Measurements from ENCODE around the gene NEU1.
A peak's percentile ranks its signal among the peaks of the same experiment; 100 is the strongest.
"Not testable (repeated sequence)": the region's sequence is repeated elsewhere in the genome, so short reads cannot be mapped to it uniquely, and the experiment has no call there.

Gene NEU1

DNA sequence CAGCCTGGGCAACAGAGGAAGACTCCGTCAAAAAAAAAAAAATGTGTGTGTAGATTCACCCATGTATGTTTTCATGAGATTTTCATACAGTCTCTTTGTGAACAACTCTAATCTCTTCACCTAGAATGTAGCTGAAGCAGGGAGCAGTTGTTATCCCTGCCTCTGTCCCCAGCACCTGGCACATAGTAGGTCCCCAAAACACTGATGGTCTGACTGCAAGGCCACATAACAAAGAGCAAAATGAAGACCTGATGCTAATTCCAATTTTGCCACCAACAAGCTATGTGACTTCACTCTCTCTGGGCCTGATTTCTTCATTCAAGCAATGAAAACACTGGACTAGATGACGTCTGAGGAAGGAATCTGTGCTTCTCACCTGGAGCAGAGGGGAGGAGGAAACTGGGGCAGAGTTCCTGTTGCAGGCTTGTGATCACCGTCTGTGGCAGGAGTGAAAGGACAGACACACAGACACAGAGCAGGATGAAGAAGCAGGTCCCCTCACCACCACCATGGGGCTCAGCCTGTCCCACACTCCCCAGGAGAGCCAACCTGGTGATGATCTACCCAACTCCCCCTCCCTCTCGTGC is 11.6 kb upstream of the NEU1 start:
- DNase-seq (ENCODE audit: low spot score in 2 of 2): no peak
- no peak overlapping the region for H3K27ac Mint-ChIP-seq

DNA sequence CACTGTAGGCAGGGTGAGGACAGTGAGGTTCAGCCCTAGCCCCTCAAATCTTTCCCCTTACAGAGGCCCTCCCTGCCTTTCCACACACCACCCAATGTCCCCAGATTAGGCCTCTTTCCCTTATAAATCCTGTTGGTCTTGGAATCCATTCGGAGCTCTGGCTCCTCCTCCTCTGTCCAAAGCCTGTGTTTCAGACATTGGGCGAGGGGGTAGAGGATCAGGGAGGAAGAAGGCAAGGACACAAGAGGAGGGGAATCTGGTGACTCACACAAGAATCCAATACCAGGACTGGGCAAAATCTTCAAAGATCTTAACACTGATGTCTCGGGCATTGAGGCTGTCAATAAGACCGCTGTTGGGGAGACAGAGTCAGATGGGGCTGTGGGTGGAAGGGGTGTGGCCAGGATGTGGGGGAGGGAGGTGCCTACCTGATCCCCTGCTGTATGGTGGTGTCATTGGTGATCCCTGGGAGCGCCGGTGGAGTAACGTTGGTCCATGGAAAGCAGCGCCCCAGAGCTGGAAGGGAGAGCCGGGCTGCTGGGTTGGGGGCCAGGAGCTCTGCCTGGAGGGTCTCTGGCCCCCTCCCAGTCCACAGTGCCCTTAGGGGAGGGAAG is 8.5 kb upstream of the NEU1 start:
- Mint-ChIP-seq H3K4me3 (no peak overlapping the region), H3K4me1 (peaks cover 2% of the 10 kb centered on the region), H3K9me3 (no peaks in the 10 kb centered on the region), H3K36me3 (no peaks in the 10 kb centered on the region), H3K27ac (no peak overlapping the region), H3K27me3 (peaks cover 5% of the 10 kb centered on the region)
- no peak for ATAC-seq (ENCODE audit: low read depth)
- no peak for DNase-seq (ENCODE audit: low spot score in 2 of 2)

More for the DNA sequence above, 11.6 kb upstream of the NEU1 start:
- Mint-ChIP-seq H3K4me3 (no peak overlapping the region), H3K36me3 (no peaks in the 10 kb centered on the region), H3K27me3 (peaks cover 4% of the 10 kb centered on the region), H3K4me1 (peaks cover 2% of the 10 kb centered on the region), H3K9me3 (no peaks in the 10 kb centered on the region)
- no peak for ATAC-seq (ENCODE audit: low read depth)

- Mint-ChIP-seq H3K4me1 (peaks cover 2% of the 10 kb centered on the region), H3K9me3 (no peaks in the 10 kb centered on the region), H3K36me3 (no peaks in the 10 kb centered on the region), H3K4me3 (no peak overlapping the region), H3K27ac (no peak overlapping the region), H3K27me3 (peaks cover 5% of the 10 kb centered on the region)
- ATAC-seq (ENCODE audit: low read depth) (peak; percentile 37), DNase-seq (ENCODE audit: low spot score in 2 of 2) (no peak)
Measured at GRCh38 chr6:31870385-31870921, 7.8 kb upstream of the NEU1 start.

- ATAC-seq (ENCODE audit: low read depth): no peak
- Mint-ChIP-seq H3K36me3 (no peaks in the 10 kb centered on the region), H3K9me3 (no peaks in the 10 kb centered on the region), H3K27ac (no peak overlapping the region), H3K4me1 (peaks cover 2% of the 10 kb centered on the region), H3K4me3 (no peak overlapping the region), H3K27me3 (peaks cover 5% of the 10 kb centered on the region)
- no peak for DNase-seq (ENCODE audit: low spot score in 2 of 2)
Measured at GRCh38 chr6:31869343-31869742, 6.7 kb upstream of the NEU1 start.

GRCh38 chr6:31868658-31868971 is 6.0 kb upstream of the NEU1 start:
- H3K27me3 Mint-ChIP-seq; H3K9me3 Mint-ChIP-seq; H3K36me3 Mint-ChIP-seq; DNase-seq (ENCODE audit: low spot score in 2 of 2); ATAC-seq (ENCODE audit: low read depth); H3K4me1 Mint-ChIP-seq; H3K27ac Mint-ChIP-seq; H3K4me3 Mint-ChIP-seq: not testable (repeated sequence)

- Mint-ChIP-seq H3K27ac (no peak overlapping the region), H3K4me1 (peaks cover 14% of the 10 kb centered on the region), H3K9me3 (no peaks in the 10 kb centered on the region), H3K27me3 (peaks cover 3% of the 10 kb centered on the region), H3K36me3 (no peaks in the 10 kb centered on the region), H3K4me3 (no peak overlapping the region)
- ATAC-seq (ENCODE audit: low read depth): no peak
- DNase-seq (ENCODE audit: low spot score in 2 of 2): no peak
Measured at GRCh38 chr6:31865205-31866118, 2.8 kb upstream of the NEU1 start.

- Mint-ChIP-seq H3K4me3 (no peak overlapping the region), H3K27me3 (peaks cover 2% of the 10 kb centered on the region), H3K4me1 (peaks cover 12% of the 10 kb centered on the region), H3K36me3 (peaks cover 4% of the 10 kb centered on the region), H3K9me3 (no peaks in the 10 kb centered on the region), H3K27ac (no peak overlapping the region)
- DNase-seq (ENCODE audit: low spot score in 2 of 2) (no peak), ATAC-seq (ENCODE audit: low read depth) (no peak)
Measured at GRCh38 chr6:31864818-31865204, 2.2 kb upstream of the NEU1 start.

GRCh38 chr6:31864123-31864562 is 1.5 kb upstream of the NEU1 start:
- H3K9me3 Mint-ChIP-seq; H3K36me3 Mint-ChIP-seq; ATAC-seq (ENCODE audit: low read depth); DNase-seq (ENCODE audit: low spot score in 2 of 2); H3K27me3 Mint-ChIP-seq: not testable (repeated sequence)
- peak overlapping the region; percentile 62 for H3K27ac Mint-ChIP-seq
- peak overlapping the region; percentile 90 for H3K4me3 Mint-ChIP-seq
- H3K4me1 Mint-ChIP-seq: peaks cover 12% of the 10 kb centered on the region

- Mint-ChIP-seq H3K27me3 (no peaks in the 10 kb centered on the region), H3K36me3 (peaks cover 9% of the 10 kb centered on the region), H3K9me3 (no peaks in the 10 kb centered on the region), H3K27ac (peak overlapping the region; percentile 96), H3K4me1 (peaks cover 12% of the 10 kb centered on the region), H3K4me3 (peak overlapping the region; percentile 97)
- ATAC-seq (ENCODE audit: low read depth) (no peak), DNase-seq (ENCODE audit: low spot score in 2 of 2) (peak in 1 of 2 donors; percentile 18)
Measured at GRCh38 chr6:31861919-31862343, 690 bp downstream of the NEU1 start.

GRCh38 chr6:31861150-31861549 is 1.5 kb downstream of the NEU1 start:
- ATAC-seq (ENCODE audit: low read depth) (no peak), DNase-seq (ENCODE audit: low spot score in 2 of 2) (no peak)
- peaks cover 12% of the 10 kb centered on the region for H3K4me1 Mint-ChIP-seq
- H3K4me3 Mint-ChIP-seq: no peak overlapping the region
- peaks cover 9% of the 10 kb centered on the region for H3K36me3 Mint-ChIP-seq
- H3K27me3 Mint-ChIP-seq: no peaks in the 10 kb centered on the region
- H3K9me3 Mint-ChIP-seq: no peaks in the 10 kb centered on the region
- H3K27ac Mint-ChIP-seq: no peak overlapping the region

DNA sequence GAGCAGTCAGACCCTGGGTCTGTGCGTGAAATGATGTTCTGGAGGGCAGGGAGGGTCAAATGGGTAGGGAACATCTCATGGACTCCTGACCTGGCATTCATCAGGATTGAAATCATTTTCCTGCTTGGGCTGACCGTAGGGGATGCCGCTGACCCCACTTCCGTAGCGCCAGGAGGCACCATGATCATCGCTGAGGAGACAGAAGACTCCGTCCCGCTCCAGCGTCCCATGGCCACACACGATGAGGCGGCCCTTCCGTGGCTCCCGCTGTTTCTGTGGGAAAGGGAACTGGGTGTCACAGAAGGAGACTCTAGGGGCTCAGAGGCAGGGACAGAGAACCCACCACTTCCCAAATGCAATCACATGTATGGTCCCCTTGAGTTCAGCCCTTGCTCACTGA is 2.3 kb downstream of the NEU1 start:
- Mint-ChIP-seq H3K27me3 (no peaks in the 10 kb centered on the region), H3K27ac (no peak overlapping the region), H3K4me3 (no peak overlapping the region), H3K4me1 (peaks cover 12% of the 10 kb centered on the region), H3K9me3 (no peaks in the 10 kb centered on the region), H3K36me3 (peaks cover 9% of the 10 kb centered on the region)
- no peak for ATAC-seq (ENCODE audit: low read depth)
- no peak for DNase-seq (ENCODE audit: low spot score in 2 of 2)

- H3K36me3 Mint-ChIP-seq: peaks cover 9% of the 10 kb centered on the region
- H3K4me3 Mint-ChIP-seq: peak overlapping the region; percentile 18
- H3K4me1 Mint-ChIP-seq: peaks cover 12% of the 10 kb centered on the region
- ATAC-seq (ENCODE audit: low read depth) (no peak), DNase-seq (ENCODE audit: low spot score in 2 of 2) (no peak)
- H3K27ac Mint-ChIP-seq: no peak overlapping the region
- no peaks in the 10 kb centered on the region for H3K27me3 Mint-ChIP-seq
- H3K9me3 Mint-ChIP-seq: no peaks in the 10 kb centered on the region
Measured at GRCh38 chr6:31859923-31860322, 2.7 kb downstream of the NEU1 start.

DNA sequence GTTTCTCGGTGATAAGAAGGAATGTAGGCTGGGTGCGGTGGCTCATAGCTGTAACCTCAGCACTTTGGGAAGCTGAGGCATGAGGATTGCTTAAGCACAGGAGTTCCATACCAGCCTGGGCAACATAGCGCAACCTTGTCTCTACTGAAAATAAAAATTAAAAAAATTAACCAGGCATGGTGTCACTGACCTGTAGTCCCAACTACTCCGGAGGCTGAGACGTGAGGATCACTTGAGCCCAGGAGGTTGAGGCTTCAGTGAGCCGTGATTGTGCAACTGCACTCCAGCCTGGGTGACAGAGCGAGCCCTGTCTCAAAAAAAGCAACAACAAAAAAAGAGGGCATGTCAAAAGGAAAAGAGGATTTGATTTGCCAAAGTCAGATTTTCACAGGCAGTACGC is 3.9 kb downstream of the NEU1 start:
- Mint-ChIP-seq H3K9me3 (no peaks in the 10 kb centered on the region), H3K4me3 (no peak overlapping the region), H3K27ac (no peak overlapping the region), H3K36me3 (peaks cover 9% of the 10 kb centered on the region), H3K27me3 (no peaks in the 10 kb centered on the region), H3K4me1 (peaks cover 11% of the 10 kb centered on the region)
- ATAC-seq (ENCODE audit: low read depth) (no peak), DNase-seq (ENCODE audit: low spot score in 2 of 2) (no peak)

- not testable (repeated sequence) for H3K36me3 Mint-ChIP-seq; H3K9me3 Mint-ChIP-seq; H3K27ac Mint-ChIP-seq; H3K4me3 Mint-ChIP-seq; H3K27me3 Mint-ChIP-seq; ATAC-seq (ENCODE audit: low read depth); H3K4me1 Mint-ChIP-seq; DNase-seq (ENCODE audit: low spot score in 2 of 2)
Measured at GRCh38 chr6:31857774-31858173, 4.8 kb downstream of the NEU1 start.
